ENCODE data around the gene ITIH4.

The ITIH4 gene

DNA sequence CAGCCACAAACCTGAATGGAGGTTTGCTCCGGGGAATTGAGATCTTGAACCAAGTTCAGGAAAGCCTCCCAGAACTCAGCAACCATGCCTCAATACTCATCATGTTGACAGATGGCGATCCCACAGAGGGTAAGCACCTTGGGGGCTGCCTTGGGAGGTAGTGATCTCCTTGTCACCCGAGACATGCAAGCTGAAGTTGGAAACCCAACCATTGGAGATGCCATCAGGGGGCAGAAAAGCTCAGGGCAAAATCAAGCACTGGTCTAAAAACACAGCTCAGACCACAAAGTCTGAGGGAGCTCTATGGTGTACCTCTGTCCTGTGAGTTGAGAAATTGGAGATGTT, 47.3 kb downstream of the ITIH4 start:
- TF ChIP-seq, protein P1, sequence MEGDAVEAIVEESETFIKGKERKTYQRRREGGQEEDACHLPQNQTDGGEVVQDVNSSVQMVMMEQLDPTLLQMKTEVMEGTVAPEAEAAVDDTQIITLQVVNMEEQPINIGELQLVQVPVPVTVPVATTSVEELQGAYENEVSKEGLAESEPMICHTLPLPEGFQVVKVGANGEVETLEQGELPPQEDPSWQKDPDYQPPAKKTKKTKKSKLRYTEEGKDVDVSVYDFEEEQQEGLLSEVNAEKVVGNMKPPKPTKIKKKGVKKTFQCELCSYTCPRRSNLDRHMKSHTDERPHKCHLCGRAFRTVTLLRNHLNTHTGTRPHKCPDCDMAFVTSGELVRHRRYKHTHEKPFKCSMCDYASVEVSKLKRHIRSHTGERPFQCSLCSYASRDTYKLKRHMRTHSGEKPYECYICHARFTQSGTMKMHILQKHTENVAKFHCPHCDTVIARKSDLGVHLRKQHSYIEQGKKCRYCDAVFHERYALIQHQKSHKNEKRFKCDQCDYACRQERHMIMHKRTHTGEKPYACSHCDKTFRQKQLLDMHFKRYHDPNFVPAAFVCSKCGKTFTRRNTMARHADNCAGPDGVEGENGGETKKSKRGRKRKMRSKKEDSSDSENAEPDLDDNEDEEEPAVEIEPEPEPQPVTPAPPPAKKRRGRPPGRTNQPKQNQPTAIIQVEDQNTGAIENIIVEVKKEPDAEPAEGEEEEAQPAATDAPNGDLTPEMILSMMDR (conservative IDR thresholded peaks at IDR 0.05): no peak
- no peak overlapping the region for H3K27ac ChIP-seq

DNA sequence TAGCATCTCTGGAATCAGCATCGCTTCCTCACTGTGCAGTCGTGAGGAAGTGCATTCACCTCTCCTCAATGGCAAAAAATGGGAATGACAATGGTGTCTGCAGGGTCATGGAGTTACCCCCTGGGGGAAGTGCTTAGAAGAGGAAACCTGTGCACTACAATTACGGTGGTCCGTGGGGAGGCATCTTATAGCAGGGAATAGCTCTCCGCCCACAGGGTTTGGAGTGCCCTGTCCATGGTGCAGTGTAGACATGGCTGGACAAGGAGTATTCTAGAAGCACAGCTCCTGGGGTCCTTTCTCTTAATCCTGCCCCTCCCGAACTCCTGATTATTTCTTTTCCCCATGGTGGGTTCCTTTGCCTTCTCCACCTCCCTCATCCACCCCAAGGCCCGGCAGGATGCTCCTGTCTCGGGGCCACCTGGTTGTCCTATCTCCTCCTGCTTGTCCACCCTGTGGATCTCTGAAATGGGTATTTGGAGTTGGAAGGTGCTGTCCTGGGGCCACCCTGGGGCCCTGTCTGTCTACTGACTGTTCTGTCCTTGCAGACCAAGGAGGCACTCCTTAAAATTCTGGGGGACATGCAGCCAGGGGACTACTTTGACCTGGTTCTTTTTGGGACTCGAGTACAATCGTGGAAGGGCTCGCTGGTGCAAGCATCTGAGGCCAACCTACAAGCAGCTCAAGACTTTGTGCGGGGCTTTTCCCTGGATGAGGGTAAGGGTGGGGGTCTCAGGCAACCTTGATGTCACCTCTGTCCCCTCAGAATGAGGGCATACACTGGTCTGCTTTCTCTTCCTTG, 47.9 kb downstream of the ITIH4 start:
- TF ChIP-seq, protein P1 (conservative IDR thresholded peaks at IDR 0.05): no peak

DNA sequence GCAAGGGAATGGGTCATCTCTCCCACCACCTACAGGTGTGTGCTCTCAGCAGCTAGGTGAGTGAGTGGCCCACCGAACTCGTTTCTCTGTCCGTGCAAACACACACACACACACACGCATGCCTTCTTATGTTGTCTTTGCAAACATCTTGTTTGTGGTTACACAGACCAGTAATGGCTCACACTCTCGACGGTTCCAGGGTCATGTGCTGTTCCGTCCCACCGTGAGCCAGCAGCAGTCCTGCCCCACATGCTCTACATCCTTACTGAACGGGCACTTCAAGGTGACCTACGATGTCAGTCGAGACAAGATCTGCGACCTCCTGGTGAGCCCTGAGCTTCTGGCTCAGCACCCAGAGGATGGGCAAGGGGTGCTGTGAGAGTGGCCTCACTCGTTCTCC, 48.7 kb downstream of the ITIH4 start:
- no peak overlapping the region for H3K27ac ChIP-seq
- TF ChIP-seq, protein P1 (conservative IDR thresholded peaks at IDR 0.05): no peak

More for the DNA sequence above, 47.9 kb downstream of the ITIH4 start:
- H3K27ac ChIP-seq: no peak overlapping the region

DNA sequence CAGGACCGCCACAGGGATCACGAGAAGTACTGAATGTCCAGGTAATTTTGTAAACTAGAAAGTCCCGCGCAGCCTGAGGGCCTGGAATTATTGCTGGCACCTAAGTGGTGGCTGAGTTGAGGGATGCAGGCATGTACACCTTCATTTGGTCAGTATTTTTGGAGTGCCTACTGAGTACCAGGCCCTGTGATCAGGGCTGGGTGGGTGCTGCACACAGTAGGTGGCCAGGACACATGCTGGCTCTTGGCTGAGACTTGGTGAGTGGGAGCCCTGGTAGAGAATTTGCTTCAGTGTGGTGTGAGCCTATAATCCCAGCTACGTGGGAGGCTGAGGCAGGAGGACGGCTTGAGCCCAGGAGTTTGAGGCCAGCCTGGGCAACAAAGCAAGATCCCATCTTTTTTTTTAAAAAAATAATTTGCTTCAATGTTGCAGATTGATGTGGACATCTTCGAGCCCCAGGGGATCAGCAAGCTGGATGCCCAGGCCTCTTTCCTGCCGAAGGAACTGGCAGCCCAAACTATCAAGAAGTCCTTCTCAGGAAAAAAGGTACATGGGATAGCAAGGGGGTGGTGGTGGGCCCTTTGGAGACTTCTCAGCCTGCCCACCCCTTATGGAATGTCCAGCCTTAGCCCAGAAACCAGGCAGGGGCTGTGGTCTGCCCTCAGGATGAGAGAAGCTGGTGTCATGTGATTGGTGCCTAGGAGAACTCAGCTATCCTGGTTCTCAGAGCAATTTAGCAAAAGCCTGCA, 50.5 kb downstream of the ITIH4 start:
- TF ChIP-seq, protein P1 (conservative IDR thresholded peaks at IDR 0.05): no peak
- H3K27ac ChIP-seq: no peak overlapping the region

DNA sequence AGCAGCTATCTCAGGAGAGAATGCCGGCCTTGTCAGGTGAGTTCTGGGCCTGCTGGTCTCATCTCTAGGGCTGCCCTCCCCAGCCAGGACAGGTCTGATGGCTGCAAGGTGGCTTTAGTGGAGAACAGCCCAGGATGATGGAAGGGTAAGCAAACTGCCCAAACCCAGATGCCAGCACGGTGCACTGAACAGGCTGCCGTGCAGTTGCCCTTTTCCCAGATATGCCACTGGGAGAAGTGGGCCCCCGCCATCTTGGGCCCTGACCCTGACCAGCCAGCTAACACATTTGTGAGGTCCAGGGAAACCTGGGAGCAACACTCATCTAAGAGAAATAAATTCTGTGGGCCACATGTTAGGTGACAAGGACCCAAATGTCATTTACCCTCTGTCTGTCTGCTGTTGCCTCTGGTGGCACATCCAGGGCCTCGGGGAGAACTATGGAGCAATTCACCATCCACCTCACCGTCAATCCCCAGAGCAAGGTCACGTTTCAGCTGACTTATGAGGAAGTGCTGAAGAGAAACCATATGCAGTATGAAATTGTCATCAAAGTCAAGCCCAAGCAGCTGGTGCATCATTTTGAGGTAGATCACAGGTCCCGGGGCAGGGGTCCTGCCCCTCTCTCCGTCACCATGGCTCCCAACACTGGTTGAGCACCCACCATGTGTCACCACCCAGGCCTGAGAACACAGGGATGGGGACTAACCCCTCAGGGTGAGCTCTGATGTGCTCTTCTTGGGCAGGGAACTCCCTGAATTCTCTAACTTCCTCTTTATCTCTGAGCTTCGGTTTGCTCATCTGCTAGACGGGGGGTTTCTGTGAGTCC, 51.2 kb downstream of the ITIH4 start:
- TF ChIP-seq, protein P1 (conservative IDR thresholded peaks at IDR 0.05): no peak
- H3K27ac ChIP-seq: no peak overlapping the region

DNA sequence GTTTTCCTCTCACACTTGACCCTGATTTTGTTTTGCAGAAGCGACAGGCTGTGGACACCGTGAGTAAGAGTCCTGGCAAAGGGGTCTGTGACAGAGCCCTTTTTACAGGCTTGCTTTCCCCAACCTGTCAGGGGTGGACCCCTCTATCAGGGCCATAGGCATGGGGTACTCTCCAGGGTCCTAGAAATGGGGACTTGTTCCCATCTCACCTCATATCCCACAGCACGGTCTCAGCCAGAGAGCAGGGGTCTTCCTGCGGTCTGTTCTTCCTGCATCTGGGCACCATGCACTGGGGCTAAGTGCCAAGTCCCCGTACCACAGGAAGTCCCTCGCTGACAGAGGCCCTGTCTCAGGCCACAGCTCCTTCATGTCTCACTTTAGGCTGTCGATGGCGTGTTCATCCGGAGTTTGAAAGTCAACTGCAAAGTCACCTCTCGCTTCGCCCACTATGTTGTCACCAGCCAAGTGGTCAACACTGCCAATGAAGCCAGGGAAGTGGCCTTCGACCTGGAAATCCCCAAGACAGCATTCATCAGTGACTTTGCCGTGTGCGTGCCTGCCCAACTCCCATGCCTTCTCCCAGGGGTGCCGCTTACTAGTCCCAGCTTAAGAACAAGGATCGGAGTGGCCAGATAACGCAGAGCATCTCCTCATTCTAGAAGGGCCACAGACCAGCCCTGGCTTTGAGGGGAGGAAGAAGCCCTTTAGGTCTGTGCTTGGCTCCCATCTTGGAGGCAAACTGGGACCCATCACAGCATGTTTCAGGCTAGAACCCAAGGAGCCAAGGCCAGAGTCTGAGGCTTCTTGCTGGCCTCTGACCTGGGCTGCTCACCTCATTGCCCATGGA, 52.3 kb downstream of the ITIH4 start:
- H3K27ac ChIP-seq: no peak overlapping the region
- TF ChIP-seq, protein P1 (conservative IDR thresholded peaks at IDR 0.05): no peak
